Hepatic stellate cell (primary cell): ENCODE measurements around the gene DOCK2.
A peak's percentile ranks its signal among the peaks of the same experiment; 100 is the strongest.

Experiments used
- DNase-seq: peaks from one replicate; pipeline ENCODE4 v3.0.0; 2011; ENCODE audit warnings: low spot score

DOCK2 gene

GRCh38 chr5:169943026-169943425 lies 306.0 kb downstream of the DOCK2 start:
- no peak for DNase-seq

- no peak for DNase-seq
Measured at GRCh38 chr5:169944115-169944514, 307.0 kb downstream of the DOCK2 start.

- no peak for DNase-seq
Measured at GRCh38 chr5:169944922-169945680, 308.0 kb downstream of the DOCK2 start.

GRCh38 chr5:169945831-169946261 lies 308.8 kb downstream of the DOCK2 start:
- peak; percentile 84 for DNase-seq

- DNase-seq, result no peak
Measured at GRCh38 chr5:169946743-169947295, 309.7 kb downstream of the DOCK2 start.

- no peak for DNase-seq
Measured at GRCh38 chr5:169950333-169950732, 313.3 kb downstream of the DOCK2 start.

- DNase-seq, result peak; percentile 36
Measured at GRCh38 chr5:169953196-169953595, 316.1 kb downstream of the DOCK2 start.

- no peak for DNase-seq
Measured at GRCh38 chr5:169954786-169955185, 317.7 kb downstream of the DOCK2 start.

- DNase-seq, result no peak
Measured at GRCh38 chr5:169956126-169956525, 319.1 kb downstream of the DOCK2 start.

GRCh38 chr5:169956756-169957155 lies 319.7 kb downstream of the DOCK2 start:
- DNase-seq, result no peak

GRCh38 chr5:169958278-169958677 lies 321.2 kb downstream of the DOCK2 start:
- no peak for DNase-seq

GRCh38 chr5:169960659-169961058 lies 323.6 kb downstream of the DOCK2 start:
- no peak for DNase-seq

- no peak for DNase-seq
Measured at GRCh38 chr5:169964246-169964645, 327.2 kb downstream of the DOCK2 start.

GRCh38 chr5:169970339-169970738 lies 333.3 kb downstream of the DOCK2 start:
- DNase-seq, result no peak

GRCh38 chr5:169970911-169971765 lies 334.1 kb downstream of the DOCK2 start:
- DNase-seq, result peak; percentile 63

- no peak for DNase-seq
Measured at GRCh38 chr5:169971780-169972179, 334.7 kb downstream of the DOCK2 start.

- no peak for DNase-seq
Measured at GRCh38 chr5:169973056-169973455, 336.0 kb downstream of the DOCK2 start.

GRCh38 chr5:169974121-169974770 lies 337.2 kb downstream of the DOCK2 start:
- DNase-seq, result no peak

- no peak for DNase-seq
Measured at GRCh38 chr5:169978714-169979113, 341.6 kb downstream of the DOCK2 start.

GRCh38 chr5:169979871-169980270 lies 342.8 kb downstream of the DOCK2 start:
- no peak for DNase-seq

GRCh38 chr5:169980418-169981053 lies 343.5 kb downstream of the DOCK2 start, which contains the start of gene INSYN2B:
Gene INSYN2B (minus strand): TSS chr5:169980495. CDS start chr5:169883898, 96,597 bp downstream.
- peak; percentile 66 for DNase-seq

- DNase-seq, result no peak
Measured at GRCh38 chr5:169988206-169988605, 351.1 kb downstream of the DOCK2 start.
